Measurements from ENCODE around the gene CCDC28B.

DNA sequence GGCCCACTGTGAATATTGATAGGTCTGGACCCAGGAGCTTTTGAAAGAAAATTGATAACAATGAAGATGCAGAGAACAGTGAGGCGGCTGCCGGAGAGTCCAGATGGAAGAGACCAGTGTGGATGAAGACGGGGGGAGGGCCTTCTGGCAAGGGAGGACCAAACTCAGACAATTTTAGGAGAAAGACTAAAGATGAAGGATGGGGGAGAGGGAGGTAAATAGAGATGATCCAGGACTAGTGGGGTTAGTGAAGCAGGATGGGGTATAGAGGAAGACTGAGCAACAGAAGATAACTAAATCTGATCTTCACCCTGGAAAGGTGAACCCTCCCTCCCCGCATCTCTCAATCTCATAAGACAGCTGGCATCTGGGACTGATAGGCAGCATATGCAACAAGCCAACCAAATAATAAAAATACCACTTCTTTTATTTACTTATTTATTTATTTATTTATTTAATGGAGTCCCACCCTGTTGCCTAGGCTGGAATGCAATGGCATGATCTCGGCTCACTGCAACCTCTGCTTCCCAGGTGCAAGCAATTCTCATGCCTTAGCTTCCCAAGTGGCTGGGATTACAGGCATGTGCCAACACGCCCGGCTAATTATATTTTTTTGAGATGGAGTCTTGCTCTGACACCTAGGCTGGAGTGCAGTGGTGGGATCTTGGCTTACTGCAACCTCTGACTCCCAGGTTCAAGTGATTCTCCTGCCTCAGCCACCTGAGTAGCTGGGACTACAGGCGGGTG, 32.3 kb downstream of the CCDC28B start:
- TF ChIP-seq POLR2AphosphoS5 (IDR thresholded peaks at IDR 0.05; ENCODE audit: low read depth, low read length), result 0 out of 2 replicates have a peak, but pooled peaks have one; percentile 4
- TF ChIP-seq, protein P1, sequence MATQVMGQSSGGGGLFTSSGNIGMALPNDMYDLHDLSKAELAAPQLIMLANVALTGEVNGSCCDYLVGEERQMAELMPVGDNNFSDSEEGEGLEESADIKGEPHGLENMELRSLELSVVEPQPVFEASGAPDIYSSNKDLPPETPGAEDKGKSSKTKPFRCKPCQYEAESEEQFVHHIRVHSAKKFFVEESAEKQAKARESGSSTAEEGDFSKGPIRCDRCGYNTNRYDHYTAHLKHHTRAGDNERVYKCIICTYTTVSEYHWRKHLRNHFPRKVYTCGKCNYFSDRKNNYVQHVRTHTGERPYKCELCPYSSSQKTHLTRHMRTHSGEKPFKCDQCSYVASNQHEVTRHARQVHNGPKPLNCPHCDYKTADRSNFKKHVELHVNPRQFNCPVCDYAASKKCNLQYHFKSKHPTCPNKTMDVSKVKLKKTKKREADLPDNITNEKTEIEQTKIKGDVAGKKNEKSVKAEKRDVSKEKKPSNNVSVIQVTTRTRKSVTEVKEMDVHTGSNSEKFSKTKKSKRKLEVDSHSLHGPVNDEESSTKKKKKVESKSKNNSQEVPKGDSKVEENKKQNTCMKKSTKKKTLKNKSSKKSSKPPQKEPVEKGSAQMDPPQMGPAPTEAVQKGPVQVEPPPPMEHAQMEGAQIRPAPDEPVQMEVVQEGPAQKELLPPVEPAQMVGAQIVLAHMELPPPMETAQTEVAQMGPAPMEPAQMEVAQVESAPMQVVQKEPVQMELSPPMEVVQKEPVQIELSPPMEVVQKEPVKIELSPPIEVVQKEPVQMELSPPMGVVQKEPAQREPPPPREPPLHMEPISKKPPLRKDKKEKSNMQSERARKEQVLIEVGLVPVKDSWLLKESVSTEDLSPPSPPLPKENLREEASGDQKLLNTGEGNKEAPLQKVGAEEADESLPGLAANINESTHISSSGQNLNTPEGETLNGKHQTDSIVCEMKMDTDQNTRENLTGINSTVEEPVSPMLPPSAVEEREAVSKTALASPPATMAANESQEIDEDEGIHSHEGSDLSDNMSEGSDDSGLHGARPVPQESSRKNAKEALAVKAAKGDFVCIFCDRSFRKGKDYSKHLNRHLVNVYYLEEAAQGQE (IDR thresholded peaks at IDR 0.05; ENCODE audit: insufficient read depth in 1 of 2, low read depth in 2 of 2, low read length in 2 of 2), result no peak

All from PFSK-1 (cell line).